Measurements from ENCODE around the gene POU2F1.

Gene POU2F1

DNA sequence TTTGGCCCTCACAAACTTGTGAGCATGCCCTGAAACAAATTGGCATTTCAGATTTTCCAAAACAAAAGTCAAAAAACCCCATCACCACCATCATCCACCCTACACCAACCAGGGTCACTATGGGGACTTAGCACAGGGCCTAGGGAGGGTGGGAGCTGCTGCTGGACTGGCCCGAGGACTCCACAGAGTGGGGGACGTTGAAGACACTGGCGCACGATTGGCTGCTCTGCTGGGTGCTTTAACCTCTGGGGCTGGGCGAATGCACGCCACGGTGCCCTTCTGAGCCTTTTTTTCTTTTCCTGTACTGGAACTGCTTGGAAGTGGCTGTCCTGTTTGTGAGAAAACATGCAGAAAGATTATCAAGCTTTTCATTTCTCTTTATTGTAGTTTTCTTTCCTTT, 204.8 kb downstream of the POU2F1 start:
- Histone ChIP-seq H3K9ac (ENCODE audit: low read length) (no peak overlapping the region), H3K36me3 (ENCODE audit: control insufficient read depth, insufficient read depth, low read length) (no peaks in the 10 kb centered on the region), H3K4me1 (ENCODE audit: control insufficient read depth, insufficient read depth, low read length) (no peaks in the 10 kb centered on the region), H3K27me3 (ENCODE audit: control insufficient read depth, insufficient read depth, low read length) (no peaks in the 10 kb centered on the region), H3K9me3 (ENCODE audit: control insufficient read depth, low read length) (no peaks in the 10 kb centered on the region), H3K4me3 (ENCODE audit: low read length) (no peak overlapping the region)

DNA sequence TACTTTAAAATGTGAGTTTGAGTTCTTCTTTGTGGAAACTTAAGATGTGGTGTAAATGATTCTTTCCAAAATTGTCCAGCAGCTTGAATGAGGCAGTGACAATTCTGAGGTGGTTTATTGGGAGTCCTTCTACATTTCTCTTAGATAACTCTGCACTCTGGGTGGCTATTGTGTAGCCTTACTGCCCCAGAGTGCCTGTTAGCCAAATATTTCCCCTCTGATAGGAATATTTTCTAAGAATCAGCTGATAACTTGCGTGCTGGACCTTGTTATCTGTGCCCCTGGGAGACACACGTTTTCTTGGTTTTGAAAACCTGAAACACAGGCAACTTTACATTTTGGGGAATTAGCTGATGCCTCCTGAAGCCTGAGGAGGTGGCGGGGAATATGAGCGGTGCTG, 206.0 kb downstream of the POU2F1 start:
- H3K27me3 ChIP-seq (ENCODE audit: control insufficient read depth, insufficient read depth, low read length), result no peaks in the 10 kb centered on the region
- H3K9me3 ChIP-seq (ENCODE audit: control insufficient read depth, low read length), result no peaks in the 10 kb centered on the region
- no peak overlapping the region for H3K9ac ChIP-seq (ENCODE audit: low read length)
- H3K4me3 ChIP-seq (ENCODE audit: low read length), result no peak overlapping the region
- H3K36me3 ChIP-seq (ENCODE audit: control insufficient read depth, insufficient read depth, low read length), result no peaks in the 10 kb centered on the region
- no peaks in the 10 kb centered on the region for H3K4me1 ChIP-seq (ENCODE audit: control insufficient read depth, insufficient read depth, low read length)

DNA sequence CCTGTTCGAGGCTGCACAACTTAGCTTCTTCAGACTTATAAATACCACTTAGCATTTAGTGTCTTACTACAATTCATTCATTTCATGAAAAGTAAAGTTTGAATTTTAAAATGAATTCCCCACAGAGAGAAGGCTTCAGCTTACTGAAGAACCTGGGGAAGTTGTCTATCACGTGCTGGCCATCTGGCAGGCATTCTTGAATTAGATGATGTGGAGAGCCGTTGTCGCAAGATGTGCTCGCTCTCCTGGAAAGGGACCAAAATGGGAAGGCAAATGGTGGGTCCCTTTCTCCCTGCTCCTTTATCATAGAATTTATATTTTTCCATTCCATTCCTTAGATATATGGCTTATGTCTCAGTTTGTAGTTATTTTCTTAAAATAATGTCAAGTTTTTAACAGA, 207.2 kb downstream of the POU2F1 start:
- Histone ChIP-seq H3K27me3 (ENCODE audit: control insufficient read depth, insufficient read depth, low read length) (no peaks in the 10 kb centered on the region), H3K9me3 (ENCODE audit: control insufficient read depth, low read length) (no peaks in the 10 kb centered on the region), H3K9ac (ENCODE audit: low read length) (no peak overlapping the region), H3K4me1 (ENCODE audit: control insufficient read depth, insufficient read depth, low read length) (no peaks in the 10 kb centered on the region), H3K4me3 (ENCODE audit: low read length) (no peak overlapping the region), H3K36me3 (ENCODE audit: control insufficient read depth, insufficient read depth, low read length) (no peaks in the 10 kb centered on the region)

DNA sequence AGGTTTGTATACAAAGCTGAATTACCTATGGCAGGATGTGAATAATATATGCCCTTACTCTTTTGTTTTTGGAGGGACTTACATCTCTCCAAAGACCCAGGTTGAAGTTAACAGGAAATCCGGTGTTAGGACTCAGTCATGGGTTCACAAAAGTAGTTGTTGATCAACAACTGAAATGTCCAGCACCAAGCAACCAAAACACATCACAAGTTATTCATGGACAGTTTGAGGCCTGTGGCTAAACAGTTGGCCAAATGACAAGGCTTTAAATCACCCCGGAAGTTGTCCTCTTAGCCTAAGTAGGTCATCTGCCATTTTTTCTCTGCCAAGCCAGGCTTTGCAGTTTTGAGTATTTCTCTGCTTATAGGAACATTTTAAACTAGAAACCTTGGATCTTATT, 207.7 kb downstream of the POU2F1 start:
- Histone ChIP-seq H3K27me3 (ENCODE audit: control insufficient read depth, insufficient read depth, low read length) (no peaks in the 10 kb centered on the region), H3K4me1 (ENCODE audit: control insufficient read depth, insufficient read depth, low read length) (no peaks in the 10 kb centered on the region), H3K36me3 (ENCODE audit: control insufficient read depth, insufficient read depth, low read length) (no peaks in the 10 kb centered on the region), H3K9me3 (ENCODE audit: control insufficient read depth, low read length) (no peaks in the 10 kb centered on the region), H3K4me3 (ENCODE audit: low read length) (no peak overlapping the region), H3K9ac (ENCODE audit: low read length) (no peak overlapping the region)

DNA sequence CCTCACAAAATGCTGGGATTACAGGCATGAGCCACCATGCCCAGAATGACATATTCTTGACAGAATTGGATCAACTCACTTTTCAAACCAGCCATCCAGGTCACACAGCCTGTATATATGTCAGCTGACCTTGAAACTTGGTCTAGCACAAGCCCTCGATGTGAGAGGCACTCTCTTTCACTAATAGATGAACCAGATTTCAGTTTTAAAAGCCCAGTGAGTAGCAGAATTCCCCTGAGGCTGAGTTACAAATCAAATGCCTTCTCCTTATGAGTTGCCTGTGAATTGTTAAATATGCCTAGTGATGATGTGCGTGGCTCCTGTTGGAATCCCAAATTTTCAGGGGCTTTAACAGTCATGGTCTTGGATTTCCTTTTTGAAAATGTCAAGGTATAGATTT, 208.9 kb downstream of the POU2F1 start:
- Histone ChIP-seq H3K36me3 (ENCODE audit: control insufficient read depth, insufficient read depth, low read length) (no peaks in the 10 kb centered on the region), H3K27me3 (ENCODE audit: control insufficient read depth, insufficient read depth, low read length) (no peaks in the 10 kb centered on the region), H3K4me1 (ENCODE audit: control insufficient read depth, insufficient read depth, low read length) (no peaks in the 10 kb centered on the region), H3K4me3 (ENCODE audit: low read length) (no peak overlapping the region), H3K9me3 (ENCODE audit: control insufficient read depth, low read length) (no peaks in the 10 kb centered on the region), H3K9ac (ENCODE audit: low read length) (no peak overlapping the region)

DNA sequence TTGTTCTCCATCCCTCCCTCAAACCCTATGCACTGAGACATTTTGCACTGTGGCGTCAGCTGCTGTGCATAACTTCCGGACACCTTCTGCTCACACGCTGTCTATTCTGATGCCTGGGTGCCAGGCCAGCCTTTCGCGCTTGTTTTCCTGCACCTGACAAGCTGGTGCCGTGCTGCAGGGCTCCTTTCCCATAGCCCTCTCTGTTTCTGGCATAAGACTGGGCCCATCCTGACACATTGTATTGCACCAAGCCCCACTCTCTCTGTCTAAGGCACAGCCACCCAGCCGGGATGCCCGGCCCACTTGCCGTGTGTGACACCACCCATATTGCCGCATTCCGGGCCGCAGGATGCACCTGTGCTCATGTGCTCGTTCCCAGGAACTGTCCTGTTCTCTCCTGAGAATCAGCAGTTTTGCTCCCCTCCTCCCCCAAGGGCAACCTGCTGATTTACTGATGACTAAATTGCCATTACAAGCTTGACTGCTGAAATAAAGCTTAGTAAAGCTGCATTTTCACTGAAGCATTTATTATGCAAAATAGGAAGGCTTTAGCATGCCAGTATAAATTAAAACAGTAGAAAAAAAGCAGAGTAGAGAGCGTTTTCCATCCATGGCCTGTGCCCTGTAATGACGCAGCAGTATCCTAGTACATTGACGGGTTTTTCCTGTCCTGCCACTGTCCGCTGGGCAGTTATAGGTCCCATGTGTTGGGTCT, 209.6 kb downstream of the POU2F1 start:
- no peaks in the 10 kb centered on the region for H3K4me1 ChIP-seq (ENCODE audit: control insufficient read depth, insufficient read depth, low read length)
- H3K9ac ChIP-seq (ENCODE audit: low read length), result no peak overlapping the region
- no peak overlapping the region for H3K4me3 ChIP-seq (ENCODE audit: low read length)
- H3K36me3 ChIP-seq (ENCODE audit: control insufficient read depth, insufficient read depth, low read length), result no peaks in the 10 kb centered on the region
- H3K9me3 ChIP-seq (ENCODE audit: control insufficient read depth, low read length), result no peaks in the 10 kb centered on the region
- no peaks in the 10 kb centered on the region for H3K27me3 ChIP-seq (ENCODE audit: control insufficient read depth, insufficient read depth, low read length)

DNA sequence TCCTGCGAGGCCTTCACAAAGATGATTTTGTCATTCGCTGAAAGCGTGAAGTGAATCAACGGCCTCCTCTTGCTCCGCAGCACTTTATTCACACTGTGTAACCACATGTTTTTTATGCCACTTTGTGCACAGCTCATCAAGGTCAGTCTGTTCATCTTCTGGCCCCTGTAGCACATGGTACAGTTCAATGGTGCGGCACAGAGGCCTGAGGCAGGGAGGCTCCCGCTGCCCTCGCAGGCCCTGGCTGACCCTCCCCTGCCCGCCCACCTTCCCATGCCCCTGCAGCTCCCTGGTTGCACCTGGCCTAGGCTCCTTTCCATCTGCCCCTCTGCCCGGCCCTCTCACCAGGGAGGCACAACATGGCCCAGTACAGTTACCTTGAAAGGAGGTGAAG, 210.2 kb downstream of the POU2F1 start:
- Histone ChIP-seq H3K27me3 (ENCODE audit: control insufficient read depth, insufficient read depth, low read length) (no peaks in the 10 kb centered on the region), H3K4me3 (ENCODE audit: low read length) (no peak overlapping the region), H3K9me3 (ENCODE audit: control insufficient read depth, low read length) (no peaks in the 10 kb centered on the region), H3K4me1 (ENCODE audit: control insufficient read depth, insufficient read depth, low read length) (no peaks in the 10 kb centered on the region), H3K36me3 (ENCODE audit: control insufficient read depth, insufficient read depth, low read length) (no peaks in the 10 kb centered on the region), H3K9ac (ENCODE audit: low read length) (no peak overlapping the region)

DNA sequence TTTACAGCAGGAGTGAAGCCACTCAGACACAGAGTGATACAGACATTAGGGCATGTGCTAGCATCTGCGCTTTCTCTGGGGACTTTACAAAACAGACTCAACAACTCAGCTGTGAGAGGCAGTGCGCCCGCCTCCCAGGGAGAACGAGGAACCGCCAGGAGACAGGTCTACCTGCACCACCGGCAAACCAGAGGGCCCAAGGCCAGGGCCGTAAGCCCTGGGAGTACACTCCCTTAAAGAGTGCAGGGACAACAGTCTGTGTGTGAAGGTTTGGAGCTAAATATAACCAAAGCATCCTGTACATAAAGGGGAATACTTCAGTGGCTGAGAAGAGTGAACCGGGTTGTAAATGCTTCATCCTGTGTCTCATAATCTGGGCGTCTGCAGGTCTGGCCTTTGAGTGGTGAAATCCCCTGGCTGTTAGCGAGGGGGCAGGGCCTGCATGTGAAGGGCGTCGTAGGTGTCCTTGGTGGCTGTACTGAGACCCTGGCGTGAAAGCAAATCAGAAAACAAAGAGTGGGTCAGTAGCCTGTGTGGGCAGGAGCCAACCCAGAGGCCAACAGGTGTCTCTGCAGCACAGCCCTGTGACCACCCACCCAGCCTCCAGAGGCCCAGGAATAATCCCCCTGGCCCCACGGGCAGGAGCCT, 210.7 kb downstream of the POU2F1 start:
- no peaks in the 10 kb centered on the region for H3K36me3 ChIP-seq (ENCODE audit: control insufficient read depth, insufficient read depth, low read length)
- H3K9me3 ChIP-seq (ENCODE audit: control insufficient read depth, low read length), result no peaks in the 10 kb centered on the region
- H3K4me3 ChIP-seq (ENCODE audit: low read length), result no peak overlapping the region
- no peaks in the 10 kb centered on the region for H3K4me1 ChIP-seq (ENCODE audit: control insufficient read depth, insufficient read depth, low read length)
- no peak overlapping the region for H3K9ac ChIP-seq (ENCODE audit: low read length)
- no peaks in the 10 kb centered on the region for H3K27me3 ChIP-seq (ENCODE audit: control insufficient read depth, insufficient read depth, low read length)

DNA sequence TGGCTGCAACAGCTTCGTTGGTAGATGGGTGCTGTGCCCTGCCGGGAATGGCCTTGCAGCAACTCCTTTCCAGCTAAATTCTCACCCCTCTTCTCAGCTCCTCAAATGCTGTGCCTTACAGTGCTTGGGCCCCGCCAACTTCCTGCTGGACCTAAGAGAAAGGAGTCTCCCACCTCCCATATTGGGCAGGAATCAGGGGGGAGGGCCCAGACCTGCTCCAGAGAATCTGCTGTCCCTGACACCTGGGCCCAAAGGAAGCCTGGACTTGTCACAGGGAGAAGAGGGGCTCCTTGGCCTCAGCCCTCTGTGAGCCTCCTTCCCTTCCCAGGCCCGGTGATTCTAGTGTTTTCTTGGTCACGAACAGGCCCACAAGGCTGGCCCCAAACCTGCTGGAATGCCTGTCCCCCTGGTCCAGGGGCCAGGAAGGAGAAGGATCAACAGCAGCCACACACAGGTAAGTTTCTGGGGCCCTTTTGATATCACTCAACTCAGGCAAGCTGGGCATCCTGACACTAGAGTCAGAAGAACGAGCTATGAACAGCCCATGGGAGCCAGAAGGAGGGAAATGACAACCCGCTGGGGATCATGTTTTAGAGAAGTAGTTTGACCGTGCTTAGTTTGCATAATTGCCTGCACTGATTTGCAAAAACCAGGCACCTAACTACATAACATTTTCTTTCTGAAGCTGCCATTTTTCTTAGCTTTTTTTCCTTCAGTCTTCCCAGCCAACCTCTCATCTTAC, 211.4 kb downstream of the POU2F1 start:
- Histone ChIP-seq H3K4me3 (ENCODE audit: low read length) (no peak overlapping the region), H3K9ac (ENCODE audit: low read length) (no peak overlapping the region), H3K4me1 (ENCODE audit: control insufficient read depth, insufficient read depth, low read length) (no peaks in the 10 kb centered on the region), H3K27me3 (ENCODE audit: control insufficient read depth, insufficient read depth, low read length) (no peaks in the 10 kb centered on the region), H3K36me3 (ENCODE audit: control insufficient read depth, insufficient read depth, low read length) (no peaks in the 10 kb centered on the region), H3K9me3 (ENCODE audit: control insufficient read depth, low read length) (no peaks in the 10 kb centered on the region)

DNA sequence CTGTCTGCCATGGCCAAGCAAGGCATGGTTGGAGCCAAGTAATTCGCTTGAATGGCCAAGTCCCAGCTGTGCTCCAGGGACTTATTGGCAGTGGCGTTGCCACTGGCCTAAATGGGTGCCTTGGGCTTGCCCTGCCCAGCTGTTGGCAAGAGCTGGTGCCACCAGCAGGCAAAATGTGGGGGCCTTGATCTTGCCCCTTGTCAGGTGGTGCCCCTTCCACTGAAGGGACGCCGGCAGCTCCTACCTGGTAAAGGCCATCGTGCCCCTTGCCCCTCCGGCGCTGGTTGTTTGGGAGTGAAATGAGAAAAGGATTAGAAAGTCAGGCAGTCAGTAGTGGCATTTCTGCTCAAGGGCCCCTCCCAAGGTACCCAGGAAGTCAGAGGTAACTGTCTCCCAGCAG, 212.1 kb downstream of the POU2F1 start:
- H3K36me3 ChIP-seq (ENCODE audit: control insufficient read depth, insufficient read depth, low read length), result no peaks in the 10 kb centered on the region
- no peaks in the 10 kb centered on the region for H3K4me1 ChIP-seq (ENCODE audit: control insufficient read depth, insufficient read depth, low read length)
- H3K9me3 ChIP-seq (ENCODE audit: control insufficient read depth, low read length), result no peaks in the 10 kb centered on the region
- H3K9ac ChIP-seq (ENCODE audit: low read length), result no peak overlapping the region
- H3K4me3 ChIP-seq (ENCODE audit: low read length), result no peak overlapping the region
- H3K27me3 ChIP-seq (ENCODE audit: control insufficient read depth, insufficient read depth, low read length), result no peaks in the 10 kb centered on the region

DNA sequence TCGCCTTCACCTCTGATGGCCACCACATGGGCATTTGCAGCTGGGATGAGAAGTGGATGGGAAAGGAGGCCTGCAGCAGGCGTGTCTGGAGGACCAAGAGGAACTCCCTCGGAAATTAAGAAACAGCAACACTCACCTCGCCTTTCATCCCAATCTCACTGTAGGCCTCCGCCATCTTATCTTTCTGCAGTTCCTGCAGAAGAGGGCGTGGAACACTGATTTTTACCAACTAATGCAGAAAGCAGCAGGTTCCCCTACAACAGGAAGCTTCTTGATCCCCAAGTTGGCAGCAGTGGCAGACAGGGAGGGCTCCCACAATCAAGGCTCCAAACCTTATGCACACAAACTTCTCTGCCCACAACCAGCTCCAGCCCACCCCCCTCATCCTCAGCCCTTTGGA, 213.2 kb downstream of the POU2F1 start:
- Histone ChIP-seq H3K27me3 (ENCODE audit: control insufficient read depth, insufficient read depth, low read length) (no peaks in the 10 kb centered on the region), H3K36me3 (ENCODE audit: control insufficient read depth, insufficient read depth, low read length) (no peaks in the 10 kb centered on the region), H3K4me1 (ENCODE audit: control insufficient read depth, insufficient read depth, low read length) (no peaks in the 10 kb centered on the region), H3K9ac (ENCODE audit: low read length) (no peak overlapping the region), H3K4me3 (ENCODE audit: low read length) (no peak overlapping the region), H3K9me3 (ENCODE audit: control insufficient read depth, low read length) (no peaks in the 10 kb centered on the region)

DNA sequence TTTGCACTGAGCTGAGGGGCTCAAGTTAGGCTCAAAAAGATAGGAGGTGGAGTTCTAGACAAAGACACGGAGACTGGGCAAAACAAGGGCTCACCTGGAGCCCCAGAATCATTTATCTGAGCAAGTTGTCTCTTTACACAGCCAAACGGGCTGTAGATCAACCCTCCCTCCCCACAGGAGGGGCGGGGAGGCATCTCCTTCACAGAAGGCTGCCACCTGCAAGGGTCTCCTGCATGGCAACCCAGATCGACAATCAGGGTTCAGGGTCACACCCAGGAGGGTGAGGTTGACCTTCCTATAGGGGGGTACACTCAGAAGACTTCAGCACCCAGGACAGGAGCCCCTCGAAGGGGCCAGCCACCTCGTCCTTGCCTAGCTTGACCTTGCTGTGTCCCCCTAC, 213.6 kb downstream of the POU2F1 start:
- Histone ChIP-seq H3K36me3 (ENCODE audit: control insufficient read depth, insufficient read depth, low read length) (no peaks in the 10 kb centered on the region), H3K4me3 (ENCODE audit: low read length) (no peak overlapping the region), H3K9ac (ENCODE audit: low read length) (no peak overlapping the region), H3K9me3 (ENCODE audit: control insufficient read depth, low read length) (no peaks in the 10 kb centered on the region), H3K4me1 (ENCODE audit: control insufficient read depth, insufficient read depth, low read length) (no peaks in the 10 kb centered on the region), H3K27me3 (ENCODE audit: control insufficient read depth, insufficient read depth, low read length) (no peaks in the 10 kb centered on the region)

Data from mucosa of stomach (tissue), 1 donor.